Liver (tissue), 9 donors: ENCODE measurements around the gene SELENOF. TPM values are rescaled to one million over a fixed set of nuclear protein-coding genes. Genes with fewer than 3 reads are reported as not detected.

Experiments
- DNase-seq: peaks from one replicate; pipeline ENCODE4 v3.0.0-alpha.2; 2017; ENCODE audit warnings: low spot score
- H3K27ac ChIP-seq, 2 donors: one replicate each; pipeline ENCODE4 v1.7.0; 2013; ENCODE audit warnings: inconsistent platforms in 2 of 2, low read length in 2 of 2, control low read depth in 1 of 2, low read depth in 1 of 2, mild to moderate bottlenecking in 1 of 2
- H3K27me3 ChIP-seq, 4 donors: one replicate each; pipeline versions ENCODE4 v1.6.1 to v1.7.0; 2013; ENCODE audit warnings: low read length in 3 of 4, inconsistent platforms in 1 of 4, mild to moderate bottlenecking in 1 of 4, moderate library complexity in 1 of 4; ENCODE audit not compliant: control insufficient read depth in 4 of 4, insufficient read depth in 4 of 4
- H3K36me3 ChIP-seq, 4 donors: one replicate each; pipeline versions ENCODE4 v1.6.1 to v1.7.0; 2013; ENCODE audit warnings: low read length in 3 of 4, mild to moderate bottlenecking in 3 of 4, low read depth in 1 of 4, moderate library complexity in 1 of 4; ENCODE audit not compliant: control insufficient read depth in 4 of 4, insufficient read depth in 3 of 4
- H3K4me1 ChIP-seq, 4 donors: one replicate each; pipeline versions ENCODE4 v1.6.1 to v1.7.0; 2013; ENCODE audit warnings: low read length in 3 of 4, mild to moderate bottlenecking in 3 of 4, moderate library complexity in 1 of 4; ENCODE audit not compliant: control insufficient read depth in 4 of 4, insufficient read depth in 4 of 4
- H3K4me3 ChIP-seq, 3 donors: one replicate each; pipeline versions ENCODE4 v1.6.1 to v1.7.0; 2013; ENCODE audit warnings: low read length in 3 of 3, control low read depth in 1 of 3, low read depth in 1 of 3, mild to moderate bottlenecking in 1 of 3
- H3K9ac ChIP-seq, 2 donors: one replicate each; pipeline ENCODE4 v1.7.0; 2013; ENCODE audit warnings: low read length in 2 of 2, mild to moderate bottlenecking in 2 of 2, moderate library complexity in 2 of 2, control low read depth in 1 of 2, low read depth in 1 of 2
- H3K9me3 ChIP-seq, 4 donors: one replicate each; pipeline versions ENCODE4 v1.6.1 to v1.7.0; 2013; ENCODE audit warnings: low read length in 3 of 4; ENCODE audit not compliant: control insufficient read depth in 4 of 4
- EGR1 ChIP-seq, 2 donors: IDR thresholded peaks; 2 replicates each; pipeline ENCODE4 v1.6.1; 2016 to 2018; ENCODE audit warnings: antibody characterized with exemption in 2 of 2, low read depth in 2 of 2
- FOXA1 ChIP-seq: IDR thresholded peaks from 2 replicates; pipeline ENCODE4 v1.6.1; 2016; ENCODE audit warnings: antibody characterized with exemption
- FOXA2 ChIP-seq: IDR thresholded peaks from 2 replicates; pipeline ENCODE4 v1.6.1; 2016; ENCODE audit warnings: antibody characterized with exemption
- GABPA ChIP-seq, 2 donors: IDR thresholded peaks in 1 of 2; conservative IDR thresholded peaks in 1 of 2; 2 replicates each; pipeline ENCODE4 v1.6.1; 2016; ENCODE audit warnings: antibody characterized with exemption in 2 of 2, mild to moderate bottlenecking in 1 of 2, moderate library complexity in 1 of 2
- HNF4A ChIP-seq, 2 donors: conservative IDR thresholded peaks; 2 replicates each; pipeline ENCODE4 v1.6.1; 2016; ENCODE audit warnings: antibody characterized with exemption in 2 of 2, mild to moderate bottlenecking in 2 of 2
- HNF4G ChIP-seq: IDR thresholded peaks from 2 replicates; pipeline ENCODE4 v1.6.1; 2016; ENCODE audit warnings: antibody characterized with exemption
- JUND ChIP-seq, 2 donors: IDR thresholded peaks; 2 replicates each; pipeline ENCODE4 v1.6.1; 2016; ENCODE audit warnings: antibody characterized with exemption in 2 of 2
- NR2F2 ChIP-seq: IDR thresholded peaks from 2 replicates; pipeline ENCODE4 v1.6.1; 2016; ENCODE audit warnings: antibody characterized with exemption
- RAD21 ChIP-seq, 2 donors: IDR thresholded peaks; 2 replicates each; pipeline ENCODE4 v1.6.1; 2016; ENCODE audit warnings: antibody characterized with exemption in 2 of 2, mild to moderate bottlenecking in 2 of 2
- RXRA ChIP-seq, 2 donors: IDR thresholded peaks; 2 replicates each; pipeline ENCODE4 v1.6.1; 2017 to 2018; ENCODE audit warnings: antibody characterized with exemption in 2 of 2, mild to moderate bottlenecking in 1 of 2
- SP1 ChIP-seq: IDR thresholded peaks from 2 replicates; pipeline ENCODE4 v1.6.1; 2018; ENCODE audit warnings: antibody characterized with exemption, mild to moderate bottlenecking
- TAF1 ChIP-seq: conservative IDR thresholded peaks from 2 replicates; pipeline ENCODE4 v1.6.1; 2016; ENCODE audit warnings: antibody characterized with exemption, mild to moderate bottlenecking
- YY1 ChIP-seq: IDR thresholded peaks from 2 replicates; pipeline ENCODE4 v1.6.1; 2016; ENCODE audit warnings: antibody characterized with exemption, mild to moderate bottlenecking
- WGBS: extraction: QIAGEN DNeasy Blood & Tissue Kit; methylation state at CpG from one replicate; pipeline ENCODE4 v1.1.7; 2013; 5-methylcytosine and 5-hydroxymethylcytosine counted together
- polyA plus RNA-seq, 2 donors: library from polyadenylated mRNA; stranded (reverse) in 1 of 2; unstranded in 1 of 2; fragments of 200-250 nt in 1 of 2; fragments of >200 nt in 1 of 2; fragmentation: Nextera tagmentation in 1 of 2; extraction: Ambion mirVana in 1 of 2; gene quantifications; one replicate each; pipeline versions ENCODE4 v1.2.1 to v1.2.3, GENCODE V29; 2013 to 2015
- total RNA-seq, 2 donors: library from RNA; depleted of rRNA; stranded (reverse); fragments of >200 nt; gene quantifications; one replicate each; pipeline ENCODE4 v1.2.3, GENCODE V29; 2014
- TF ChIP-seq, protein P1 (sequence below): IDR thresholded peaks from 2 replicates; pipeline ENCODE4 v1.6.1; 2016; ENCODE audit warnings: antibody characterized with exemption
- TF ChIP-seq, protein P2 (sequence below): IDR thresholded peaks from 2 replicates; pipeline ENCODE4 v1.6.1; 2016; ENCODE audit warnings: antibody characterized with exemption
- TF ChIP-seq, protein P3 (sequence below): IDR thresholded peaks from 2 replicates; pipeline ENCODE4 v1.6.1; 2016; ENCODE audit warnings: antibody characterized with exemption
- TF ChIP-seq, protein P4 (sequence below): fragments of 150-350 bp; IDR thresholded peaks from 2 replicates; pipeline ENCODE4 v1.5.1; 2017; ENCODE audit warnings: improper control_type of control experiment, low read depth, low read length; ENCODE audit not compliant: missing input control
- TF ChIP-seq, protein P5 (sequence below): IDR thresholded peaks from 2 replicates; pipeline ENCODE4 v1.6.1; 2016; ENCODE audit warnings: antibody characterized with exemption, mild to moderate bottlenecking
- donor health status: healthy.
- donor health status: healthy.
- donor health status: healthy.
- donor health status: healthy.
- donor health status: healthy.

Gene SELENOF
- total and polyA plus RNA-seq, 4 donors, result 80.4 to 143 (median 99.7) TPM

- TF ChIP-seq, protein P1, sequence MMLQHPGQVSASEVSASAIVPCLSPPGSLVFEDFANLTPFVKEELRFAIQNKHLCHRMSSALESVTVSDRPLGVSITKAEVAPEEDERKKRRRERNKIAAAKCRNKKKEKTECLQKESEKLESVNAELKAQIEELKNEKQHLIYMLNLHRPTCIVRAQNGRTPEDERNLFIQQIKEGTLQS, result no peak
- no peak for TF ChIP-seq RXRA (IDR thresholded peaks at IDR 0.05)
- TF ChIP-seq RAD21 (IDR thresholded peaks at IDR 0.05), result no peak
- no peak for TF ChIP-seq TAF1
- H3K27me3 ChIP-seq, result no peaks in the 10 kb centered on the region
- DNase-seq, result no peak
- no peaks in the 10 kb centered on the region for H3K9me3 ChIP-seq
- H3K9ac ChIP-seq, result no peak overlapping the region
- 83% methylated on average over 1 of the region's 1 CpG for WGBS
- H3K4me3 ChIP-seq, result no peak overlapping the region
- no peak overlapping the region for H3K27ac ChIP-seq
- H3K36me3 ChIP-seq, result no peaks in the 10 kb centered on the region
- H3K4me1 ChIP-seq, result peaks cover 3 to 25% (median 13%) of the 10 kb centered on the region in 4 donors
Observed at GRCh38 chr1:86916752-86917151, 2.8 kb upstream of the SELENOF start.

DNA sequence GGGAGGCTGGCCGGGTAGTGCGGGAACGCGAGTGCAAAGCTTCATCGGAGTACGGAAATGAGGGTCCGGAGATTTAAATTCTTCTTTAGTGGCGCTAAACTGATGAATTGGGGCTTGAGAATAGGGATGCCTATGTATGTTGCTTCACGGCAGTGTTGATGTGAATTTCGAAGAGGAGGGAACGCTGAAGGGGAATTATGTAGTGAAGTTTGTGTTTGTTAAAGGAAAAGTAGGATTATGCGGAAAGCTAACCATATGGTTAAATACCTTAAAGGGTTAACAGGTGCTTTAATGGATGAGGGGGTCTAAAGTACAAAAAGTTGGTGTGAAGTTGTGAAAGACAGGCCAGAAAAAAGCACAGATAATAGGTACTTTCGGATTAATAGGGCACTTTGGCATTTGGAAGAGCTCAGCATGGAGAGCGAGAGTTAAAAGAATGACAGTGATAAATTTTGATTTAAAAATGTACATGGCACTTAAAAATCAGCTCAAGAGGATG is 1.9 kb upstream of the SELENOF start:
- peak overlapping the region; percentile 82 to 90 (median 88) for H3K4me3 ChIP-seq
- H3K4me1 ChIP-seq, result peaks cover 3 to 25% (median 13%) of the 10 kb centered on the region in 4 donors
- H3K9me3 ChIP-seq, result no peaks in the 10 kb centered on the region
- no peak for DNase-seq
- no peaks in the 10 kb centered on the region for H3K36me3 ChIP-seq
- H3K27me3 ChIP-seq, result no peaks in the 10 kb centered on the region
- H3K9ac ChIP-seq, result peak overlapping the region; percentile 24 to 91
- peak overlapping the region; percentile 69 to 75 for H3K27ac ChIP-seq
- WGBS, result 3% methylated on average over 14 of the region's 14 CpGs
- TF ChIP-seq GABPA (IDR thresholded peaks at IDR 0.05 in 1 of 2, conservative IDR thresholded peaks at IDR 0.05 in 1 of 2) (no peak), YY1 (peak; percentile 21), HNF4A (conservative IDR thresholded peaks at IDR 0.05) (peak; percentile 55 to 80), EGR1 (IDR thresholded peaks at IDR 0.05; ENCODE audit: low read depth in 2 of 2) (no peak), FOXA2 (no peak), RAD21 (IDR thresholded peaks at IDR 0.05) (peak; percentile 7 to 13), SP1 (peak; percentile 10), TAF1 (peak; percentile 46), NR2F2 (no peak), FOXA1 (no peak), JUND (IDR thresholded peaks at IDR 0.05) (no peak), HNF4G (peak; percentile 59), RXRA (IDR thresholded peaks at IDR 0.05) (no peak)
- TF ChIP-seq, protein P2, sequence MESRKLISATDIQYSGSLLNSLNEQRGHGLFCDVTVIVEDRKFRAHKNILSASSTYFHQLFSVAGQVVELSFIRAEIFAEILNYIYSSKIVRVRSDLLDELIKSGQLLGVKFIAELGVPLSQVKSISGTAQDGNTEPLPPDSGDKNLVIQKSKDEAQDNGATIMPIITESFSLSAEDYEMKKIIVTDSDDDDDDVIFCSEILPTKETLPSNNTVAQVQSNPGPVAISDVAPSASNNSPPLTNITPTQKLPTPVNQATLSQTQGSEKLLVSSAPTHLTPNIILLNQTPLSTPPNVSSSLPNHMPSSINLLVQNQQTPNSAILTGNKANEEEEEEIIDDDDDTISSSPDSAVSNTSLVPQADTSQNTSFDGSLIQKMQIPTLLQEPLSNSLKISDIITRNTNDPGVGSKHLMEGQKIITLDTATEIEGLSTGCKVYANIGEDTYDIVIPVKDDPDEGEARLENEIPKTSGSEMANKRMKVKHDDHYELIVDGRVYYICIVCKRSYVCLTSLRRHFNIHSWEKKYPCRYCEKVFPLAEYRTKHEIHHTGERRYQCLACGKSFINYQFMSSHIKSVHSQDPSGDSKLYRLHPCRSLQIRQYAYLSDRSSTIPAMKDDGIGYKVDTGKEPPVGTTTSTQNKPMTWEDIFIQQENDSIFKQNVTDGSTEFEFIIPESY, result no peak
- TF ChIP-seq, protein P3, sequence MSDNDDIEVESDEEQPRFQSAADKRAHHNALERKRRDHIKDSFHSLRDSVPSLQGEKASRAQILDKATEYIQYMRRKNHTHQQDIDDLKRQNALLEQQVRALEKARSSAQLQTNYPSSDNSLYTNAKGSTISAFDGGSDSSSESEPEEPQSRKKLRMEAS, result no peak
- TF ChIP-seq, protein P4, sequence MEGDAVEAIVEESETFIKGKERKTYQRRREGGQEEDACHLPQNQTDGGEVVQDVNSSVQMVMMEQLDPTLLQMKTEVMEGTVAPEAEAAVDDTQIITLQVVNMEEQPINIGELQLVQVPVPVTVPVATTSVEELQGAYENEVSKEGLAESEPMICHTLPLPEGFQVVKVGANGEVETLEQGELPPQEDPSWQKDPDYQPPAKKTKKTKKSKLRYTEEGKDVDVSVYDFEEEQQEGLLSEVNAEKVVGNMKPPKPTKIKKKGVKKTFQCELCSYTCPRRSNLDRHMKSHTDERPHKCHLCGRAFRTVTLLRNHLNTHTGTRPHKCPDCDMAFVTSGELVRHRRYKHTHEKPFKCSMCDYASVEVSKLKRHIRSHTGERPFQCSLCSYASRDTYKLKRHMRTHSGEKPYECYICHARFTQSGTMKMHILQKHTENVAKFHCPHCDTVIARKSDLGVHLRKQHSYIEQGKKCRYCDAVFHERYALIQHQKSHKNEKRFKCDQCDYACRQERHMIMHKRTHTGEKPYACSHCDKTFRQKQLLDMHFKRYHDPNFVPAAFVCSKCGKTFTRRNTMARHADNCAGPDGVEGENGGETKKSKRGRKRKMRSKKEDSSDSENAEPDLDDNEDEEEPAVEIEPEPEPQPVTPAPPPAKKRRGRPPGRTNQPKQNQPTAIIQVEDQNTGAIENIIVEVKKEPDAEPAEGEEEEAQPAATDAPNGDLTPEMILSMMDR, result no peak
- TF ChIP-seq, protein P1, result no peak
- TF ChIP-seq, protein P5, sequence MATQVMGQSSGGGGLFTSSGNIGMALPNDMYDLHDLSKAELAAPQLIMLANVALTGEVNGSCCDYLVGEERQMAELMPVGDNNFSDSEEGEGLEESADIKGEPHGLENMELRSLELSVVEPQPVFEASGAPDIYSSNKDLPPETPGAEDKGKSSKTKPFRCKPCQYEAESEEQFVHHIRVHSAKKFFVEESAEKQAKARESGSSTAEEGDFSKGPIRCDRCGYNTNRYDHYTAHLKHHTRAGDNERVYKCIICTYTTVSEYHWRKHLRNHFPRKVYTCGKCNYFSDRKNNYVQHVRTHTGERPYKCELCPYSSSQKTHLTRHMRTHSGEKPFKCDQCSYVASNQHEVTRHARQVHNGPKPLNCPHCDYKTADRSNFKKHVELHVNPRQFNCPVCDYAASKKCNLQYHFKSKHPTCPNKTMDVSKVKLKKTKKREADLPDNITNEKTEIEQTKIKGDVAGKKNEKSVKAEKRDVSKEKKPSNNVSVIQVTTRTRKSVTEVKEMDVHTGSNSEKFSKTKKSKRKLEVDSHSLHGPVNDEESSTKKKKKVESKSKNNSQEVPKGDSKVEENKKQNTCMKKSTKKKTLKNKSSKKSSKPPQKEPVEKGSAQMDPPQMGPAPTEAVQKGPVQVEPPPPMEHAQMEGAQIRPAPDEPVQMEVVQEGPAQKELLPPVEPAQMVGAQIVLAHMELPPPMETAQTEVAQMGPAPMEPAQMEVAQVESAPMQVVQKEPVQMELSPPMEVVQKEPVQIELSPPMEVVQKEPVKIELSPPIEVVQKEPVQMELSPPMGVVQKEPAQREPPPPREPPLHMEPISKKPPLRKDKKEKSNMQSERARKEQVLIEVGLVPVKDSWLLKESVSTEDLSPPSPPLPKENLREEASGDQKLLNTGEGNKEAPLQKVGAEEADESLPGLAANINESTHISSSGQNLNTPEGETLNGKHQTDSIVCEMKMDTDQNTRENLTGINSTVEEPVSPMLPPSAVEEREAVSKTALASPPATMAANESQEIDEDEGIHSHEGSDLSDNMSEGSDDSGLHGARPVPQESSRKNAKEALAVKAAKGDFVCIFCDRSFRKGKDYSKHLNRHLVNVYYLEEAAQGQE, result peak; percentile 32
